ENCODE results near the gene GAB2. TPM values are rescaled to one million over a fixed set of nuclear protein-coding genes. Genes with fewer than 3 reads are reported as not detected.

Gene GAB2
- total and polyA plus RNA-seq, 10 of the 15 experiments (the other 5 are each of a cell fraction or from before 2014, with no cell fraction given), result 0.69 to 12.6 (median 3.8) TPM

DNA sequence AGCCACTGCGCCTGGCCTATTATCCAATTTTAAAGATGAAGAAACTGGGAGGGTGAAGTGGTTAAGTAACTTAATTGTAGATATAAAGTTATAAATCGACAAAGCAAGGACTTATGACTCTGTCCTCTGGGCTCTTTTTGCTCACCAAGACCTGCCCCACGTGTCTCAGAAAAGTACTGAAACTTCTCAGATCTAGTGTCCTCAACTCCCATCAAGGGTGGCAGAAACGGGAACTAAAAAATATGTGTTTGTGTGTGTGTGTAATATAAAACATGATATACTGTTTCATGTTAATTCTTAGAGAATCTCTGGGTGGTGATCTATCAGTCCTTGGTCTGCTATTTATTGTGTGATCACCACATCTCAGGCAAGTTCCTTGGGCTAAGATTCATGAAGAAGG lies 104.9 kb downstream of the GAB2 start (continued):
- TF ChIP-seq RAD51 (IDR thresholded peaks at IDR 0.05), result 0 out of 2 replicates have a peak, but pooled peaks have one; percentile 15
- TF ChIP-seq, protein P1, sequence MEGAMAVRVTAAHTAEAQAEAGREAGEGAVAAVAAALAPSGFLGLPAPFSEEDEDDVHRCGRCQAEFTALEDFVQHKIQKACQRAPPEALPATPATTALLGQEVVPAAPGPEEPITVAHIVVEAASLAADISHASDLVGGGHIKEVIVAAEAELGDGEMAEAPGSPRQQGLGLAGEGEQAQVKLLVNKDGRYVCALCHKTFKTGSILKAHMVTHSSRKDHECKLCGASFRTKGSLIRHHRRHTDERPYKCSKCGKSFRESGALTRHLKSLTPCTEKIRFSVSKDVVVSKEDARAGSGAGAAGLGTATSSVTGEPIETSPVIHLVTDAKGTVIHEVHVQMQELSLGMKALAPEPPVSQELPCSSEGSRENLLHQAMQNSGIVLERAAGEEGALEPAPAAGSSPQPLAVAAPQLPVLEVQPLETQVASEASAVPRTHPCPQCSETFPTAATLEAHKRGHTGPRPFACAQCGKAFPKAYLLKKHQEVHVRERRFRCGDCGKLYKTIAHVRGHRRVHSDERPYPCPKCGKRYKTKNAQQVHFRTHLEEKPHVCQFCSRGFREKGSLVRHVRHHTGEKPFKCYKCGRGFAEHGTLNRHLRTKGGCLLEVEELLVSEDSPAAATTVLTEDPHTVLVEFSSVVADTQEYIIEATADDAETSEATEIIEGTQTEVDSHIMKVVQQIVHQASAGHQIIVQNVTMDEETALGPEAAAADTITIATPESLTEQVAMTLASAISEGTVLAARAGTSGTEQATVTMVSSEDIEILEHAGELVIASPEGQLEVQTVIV (IDR thresholded peaks at IDR 0.05; ENCODE audit: borderline replicate concordance, partially characterized antibody), result no peak
- no peak for TF ChIP-seq ZNF24 (IDR thresholded peaks at IDR 0.05)
- TF ChIP-seq, protein P2, sequence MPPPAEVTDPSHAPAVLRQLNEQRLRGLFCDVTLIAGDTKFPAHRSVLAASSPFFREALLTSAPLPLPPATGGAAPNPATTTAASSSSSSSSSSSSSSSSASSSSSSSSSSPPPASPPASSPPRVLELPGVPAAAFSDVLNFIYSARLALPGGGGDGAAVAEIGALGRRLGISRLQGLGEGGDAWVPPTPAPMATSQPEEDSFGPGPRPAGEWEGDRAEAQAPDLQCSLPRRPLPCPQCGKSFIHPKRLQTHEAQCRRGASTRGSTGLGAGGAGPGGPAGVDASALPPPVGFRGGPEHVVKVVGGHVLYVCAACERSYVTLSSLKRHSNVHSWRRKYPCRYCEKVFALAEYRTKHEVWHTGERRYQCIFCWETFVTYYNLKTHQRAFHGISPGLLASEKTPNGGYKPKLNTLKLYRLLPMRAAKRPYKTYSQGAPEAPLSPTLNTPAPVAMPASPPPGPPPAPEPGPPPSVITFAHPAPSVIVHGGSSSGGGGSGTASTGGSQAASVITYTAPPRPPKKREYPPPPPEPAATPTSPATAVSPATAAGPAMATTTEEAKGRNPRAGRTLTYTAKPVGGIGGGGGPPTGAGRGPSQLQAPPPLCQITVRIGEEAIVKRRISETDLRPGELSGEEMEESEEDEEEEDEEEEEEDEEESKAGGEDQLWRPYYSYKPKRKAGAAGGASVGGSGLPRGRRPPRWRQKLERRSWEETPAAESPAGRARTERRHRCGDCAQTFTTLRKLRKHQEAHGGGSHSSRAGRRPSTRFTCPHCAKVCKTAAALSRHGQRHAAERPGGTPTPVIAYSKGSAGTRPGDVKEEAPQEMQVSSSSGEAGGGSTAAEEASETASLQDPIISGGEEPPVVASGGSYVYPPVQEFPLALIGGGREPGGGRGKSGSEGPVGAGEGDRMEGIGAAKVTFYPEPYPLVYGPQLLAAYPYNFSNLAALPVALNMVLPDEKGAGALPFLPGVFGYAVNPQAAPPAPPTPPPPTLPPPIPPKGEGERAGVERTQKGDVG (CRISPR knock-in tag; IDR thresholded peaks at IDR 0.05), result no peak
- TF ChIP-seq TAF1 (IDR thresholded peaks at IDR 0.05; ENCODE audit: borderline replicate concordance, low read depth, low read length), result no peak
- TF ChIP-seq, protein P3, sequence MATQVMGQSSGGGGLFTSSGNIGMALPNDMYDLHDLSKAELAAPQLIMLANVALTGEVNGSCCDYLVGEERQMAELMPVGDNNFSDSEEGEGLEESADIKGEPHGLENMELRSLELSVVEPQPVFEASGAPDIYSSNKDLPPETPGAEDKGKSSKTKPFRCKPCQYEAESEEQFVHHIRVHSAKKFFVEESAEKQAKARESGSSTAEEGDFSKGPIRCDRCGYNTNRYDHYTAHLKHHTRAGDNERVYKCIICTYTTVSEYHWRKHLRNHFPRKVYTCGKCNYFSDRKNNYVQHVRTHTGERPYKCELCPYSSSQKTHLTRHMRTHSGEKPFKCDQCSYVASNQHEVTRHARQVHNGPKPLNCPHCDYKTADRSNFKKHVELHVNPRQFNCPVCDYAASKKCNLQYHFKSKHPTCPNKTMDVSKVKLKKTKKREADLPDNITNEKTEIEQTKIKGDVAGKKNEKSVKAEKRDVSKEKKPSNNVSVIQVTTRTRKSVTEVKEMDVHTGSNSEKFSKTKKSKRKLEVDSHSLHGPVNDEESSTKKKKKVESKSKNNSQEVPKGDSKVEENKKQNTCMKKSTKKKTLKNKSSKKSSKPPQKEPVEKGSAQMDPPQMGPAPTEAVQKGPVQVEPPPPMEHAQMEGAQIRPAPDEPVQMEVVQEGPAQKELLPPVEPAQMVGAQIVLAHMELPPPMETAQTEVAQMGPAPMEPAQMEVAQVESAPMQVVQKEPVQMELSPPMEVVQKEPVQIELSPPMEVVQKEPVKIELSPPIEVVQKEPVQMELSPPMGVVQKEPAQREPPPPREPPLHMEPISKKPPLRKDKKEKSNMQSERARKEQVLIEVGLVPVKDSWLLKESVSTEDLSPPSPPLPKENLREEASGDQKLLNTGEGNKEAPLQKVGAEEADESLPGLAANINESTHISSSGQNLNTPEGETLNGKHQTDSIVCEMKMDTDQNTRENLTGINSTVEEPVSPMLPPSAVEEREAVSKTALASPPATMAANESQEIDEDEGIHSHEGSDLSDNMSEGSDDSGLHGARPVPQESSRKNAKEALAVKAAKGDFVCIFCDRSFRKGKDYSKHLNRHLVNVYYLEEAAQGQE (IDR thresholded peaks at IDR 0.05; ENCODE audit: low read depth, low read length), result no peak
- TF ChIP-seq, protein P4, sequence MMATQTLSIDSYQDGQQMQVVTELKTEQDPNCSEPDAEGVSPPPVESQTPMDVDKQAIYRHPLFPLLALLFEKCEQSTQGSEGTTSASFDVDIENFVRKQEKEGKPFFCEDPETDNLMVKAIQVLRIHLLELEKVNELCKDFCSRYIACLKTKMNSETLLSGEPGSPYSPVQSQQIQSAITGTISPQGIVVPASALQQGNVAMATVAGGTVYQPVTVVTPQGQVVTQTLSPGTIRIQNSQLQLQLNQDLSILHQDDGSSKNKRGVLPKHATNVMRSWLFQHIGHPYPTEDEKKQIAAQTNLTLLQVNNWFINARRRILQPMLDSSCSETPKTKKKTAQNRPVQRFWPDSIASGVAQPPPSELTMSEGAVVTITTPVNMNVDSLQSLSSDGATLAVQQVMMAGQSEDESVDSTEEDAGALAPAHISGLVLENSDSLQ (IDR thresholded peaks at IDR 0.05), result no peak
- no peak for TF ChIP-seq SIN3A (IDR thresholded peaks at IDR 0.05; ENCODE audit: low read depth, low read length)
- no peak for TF ChIP-seq RBBP5 (conservative IDR thresholded peaks at IDR 0.05)
- TF ChIP-seq, protein P5, sequence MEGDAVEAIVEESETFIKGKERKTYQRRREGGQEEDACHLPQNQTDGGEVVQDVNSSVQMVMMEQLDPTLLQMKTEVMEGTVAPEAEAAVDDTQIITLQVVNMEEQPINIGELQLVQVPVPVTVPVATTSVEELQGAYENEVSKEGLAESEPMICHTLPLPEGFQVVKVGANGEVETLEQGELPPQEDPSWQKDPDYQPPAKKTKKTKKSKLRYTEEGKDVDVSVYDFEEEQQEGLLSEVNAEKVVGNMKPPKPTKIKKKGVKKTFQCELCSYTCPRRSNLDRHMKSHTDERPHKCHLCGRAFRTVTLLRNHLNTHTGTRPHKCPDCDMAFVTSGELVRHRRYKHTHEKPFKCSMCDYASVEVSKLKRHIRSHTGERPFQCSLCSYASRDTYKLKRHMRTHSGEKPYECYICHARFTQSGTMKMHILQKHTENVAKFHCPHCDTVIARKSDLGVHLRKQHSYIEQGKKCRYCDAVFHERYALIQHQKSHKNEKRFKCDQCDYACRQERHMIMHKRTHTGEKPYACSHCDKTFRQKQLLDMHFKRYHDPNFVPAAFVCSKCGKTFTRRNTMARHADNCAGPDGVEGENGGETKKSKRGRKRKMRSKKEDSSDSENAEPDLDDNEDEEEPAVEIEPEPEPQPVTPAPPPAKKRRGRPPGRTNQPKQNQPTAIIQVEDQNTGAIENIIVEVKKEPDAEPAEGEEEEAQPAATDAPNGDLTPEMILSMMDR (IDR thresholded peaks at IDR 0.05 in 2 of 3, conservative IDR thresholded peaks at IDR 0.05 in 1 of 3; ENCODE audit: control insufficient read depth in 2 of 3, extremely low read depth in 1 of 3, insufficient read depth in 1 of 3, low read depth in 3 of 3, low read length in 3 of 3), result no peak
